GM12878 (cell line): ENCODE data around the gene SPRY1. TPM values are rescaled to one million over a fixed set of nuclear protein-coding genes. Genes with fewer than 3 reads are reported as not detected.

ENCODE experiments used
- ATAC-seq: fragments of 200-7000 bp; cut with Tn5 transposase; 3 replicates; pipeline ENCODE4 v1.9.1; 2020; ENCODE audit warnings: mild to moderate bottlenecking, moderate library complexity
- BruUV-seq: library from RNA; stranded (reverse); fragments of 400-500 nt; replicated peaks from 2 replicates; lab custom pipeline; 2021; lab: Mats Ljungman, UMichigan
- CTCF ChIA-PET: fragments of 300-600 bp; sonication (Branson Sonifier 250); formaldehyde crosslinking; extraction: SDS; loops from one replicate; lab custom pipeline; 2021; ENCODE audit warnings: inconsistent platforms; lab: Yijun Ruan, JAX
- POLR2A ChIA-PET: fragments of 350-600 bp; formaldehyde crosslinking; extraction: SDS; loops from one replicate; lab custom pipeline; 2021; ENCODE audit warnings: inconsistent platforms; lab: Charles Lee
- RAD21 ChIA-PET: fragments of 300-600 bp; sonication (Branson Sonifier 250); formaldehyde crosslinking; loops from one replicate; lab custom pipeline; 2023; ENCODE audit warnings: antibody characterized with exemption; ENCODE audit not compliant: unreplicated experiment; lab: Charles Lee
- SMC1A ChIA-PET: fragments of 300-600 bp; sonication (Branson Sonifier 250); formaldehyde crosslinking; loops from one replicate; lab custom pipeline; 2023; ENCODE audit not compliant: unreplicated experiment, uncharacterized antibody; lab: Charles Lee
- DNase-seq: peaks from one replicate; pipeline ENCODE4 v3.0.0-alpha.2; 2011; ENCODE audit warnings: low read depth, low spot score
- FAIRE-seq: peaks from 3 replicates; lab custom pipeline; 2011; peaks lifted over from hg19 to GRCh38; lab: Jason Lieb, UNC
- H2AFZ ChIP-seq: 2 replicates; pipeline ENCODE4 v1.6.0; 2011; ENCODE audit warnings: low read depth, low read length, control low read depth; ENCODE audit not compliant: control insufficient read depth
- H3K27ac ChIP-seq: 2 replicates; pipeline ENCODE4 v1.5.1; 2011; ENCODE audit warnings: control low read depth; ENCODE audit not compliant: control insufficient read depth, insufficient read depth
- H3K27me3 ChIP-seq, 2 experiments: replicated peaks in 1 of 2; 2 replicates each; pipeline versions ENCODE4 v1.6.0 to v1.6.1; 2011; ENCODE audit warnings: low read length in 1 of 2; ENCODE audit not compliant: control insufficient read depth in 2 of 2, insufficient read depth in 2 of 2
- H3K36me3 ChIP-seq, 2 experiments: 2 replicates each; pipeline ENCODE4 v1.5.1; 2011; ENCODE audit warnings: low read length in 1 of 2; ENCODE audit not compliant: control insufficient read depth in 2 of 2, insufficient read depth in 2 of 2
- H3K4me1 ChIP-seq: 2 replicates; pipeline ENCODE4 v1.6.1; 2011; ENCODE audit warnings: mild to moderate bottlenecking, low read length, moderate library complexity, mixed read lengths; ENCODE audit not compliant: control insufficient read depth, insufficient read depth
- H3K4me2 ChIP-seq: 2 replicates; pipeline ENCODE4 v1.6.0; 2011; ENCODE audit warnings: control low read depth; ENCODE audit not compliant: control insufficient read depth, insufficient read depth
- H3K4me3 ChIP-seq: fragments of 200-600 bp; sonication (generic); 2 replicates; pipeline ENCODE4 v1.5.1; 2016
- H3K79me2 ChIP-seq: 2 replicates; pipeline ENCODE4 v1.6.0; 2011; ENCODE audit warnings: low read length; ENCODE audit not compliant: control insufficient read depth, insufficient read depth
- H3K9ac ChIP-seq: 2 replicates; pipeline ENCODE4 v1.8.0; 2011; ENCODE audit warnings: low read length, control low read depth, mixed read lengths; ENCODE audit not compliant: control insufficient read depth, insufficient read depth
- H3K9me3 ChIP-seq: replicated peaks from 3 replicates; pipeline ENCODE4 v1.5.1; 2011; ENCODE audit warnings: mild to moderate bottlenecking, low read length; ENCODE audit not compliant: control insufficient read depth, insufficient read depth
- H4K20me1 ChIP-seq: 2 replicates; pipeline ENCODE4 v1.6.0; 2011; ENCODE audit not compliant: control insufficient read depth, insufficient read depth
- IRF3 ChIP-seq: fragments of 450-650 bp; IDR thresholded peaks from 2 replicates; pipeline ENCODE4 v1.6.1; 2014; ENCODE audit warnings: mild to moderate bottlenecking
- LARP7 ChIP-seq: fragments of 450-650 bp; IDR thresholded peaks from 2 replicates; pipeline ENCODE4 v1.6.1; 2017; ENCODE audit warnings: mild to moderate bottlenecking
- MAX ChIP-seq: IDR thresholded peaks from 2 replicates; pipeline ENCODE4 v1.6.1; 2012; ENCODE audit warnings: low read depth, low read length, improper control_type of control experiment
- MEF2A ChIP-seq: IDR thresholded peaks from 2 replicates; pipeline ENCODE4 v1.6.1; 2011; ENCODE audit warnings: low read depth, mild to moderate bottlenecking, low read length, moderate library complexity; ENCODE audit not compliant: insufficient read depth
- MYC ChIP-seq: IDR thresholded peaks from 2 replicates; pipeline ENCODE4 v1.6.1; 2011; ENCODE audit warnings: mild to moderate bottlenecking, low read length, moderate library complexity, inconsistent platforms; ENCODE audit not compliant: insufficient read depth, insufficient replicate concordance, insufficient read length, severe bottlenecking
- NR2C1 ChIP-seq: fragments of 450-650 bp; IDR thresholded peaks from 2 replicates; pipeline ENCODE4 v1.6.1; 2017; ENCODE audit warnings: antibody characterized with exemption, mild to moderate bottlenecking, moderate library complexity
- NR2F1 ChIP-seq: fragments of 450-650 bp; conservative IDR thresholded peaks from 2 replicates; pipeline ENCODE4 v1.6.1; 2017; ENCODE audit warnings: mild to moderate bottlenecking
- RFX5 ChIP-seq: IDR thresholded peaks from 2 replicates; pipeline ENCODE4 v1.6.1; 2011; ENCODE audit warnings: low read depth, low read length, improper control_type of control experiment
- SPI1 ChIP-seq: IDR thresholded peaks from 2 replicates; pipeline ENCODE4 v1.6.1; 2011; ENCODE audit warnings: low read depth, mild to moderate bottlenecking, low read length, moderate library complexity, borderline replicate concordance; ENCODE audit not compliant: insufficient read depth
- ZNF207 ChIP-seq: fragments of 450-650 bp; IDR thresholded peaks from 2 replicates; pipeline ENCODE4 v1.6.1; 2014; ENCODE audit warnings: antibody characterized with exemption, mild to moderate bottlenecking, borderline replicate concordance
- WGBS: methylation state at CpG from one replicate; pipeline ENCODE4 v1.1.6; 2016; ENCODE audit warnings: low lambda C conversion rate; ENCODE audit not compliant: insufficient replicate concordance, insufficient coverage; ENCODE audit errors: missing lambda C conversion rate; 5-methylcytosine and 5-hydroxymethylcytosine counted together
- in situ Hi-C: fragments of 300-500 bp; cut with MboI; formaldehyde crosslinking; loops from 9 replicates; pipeline ENCODE4 v1.14.3; 2018; ENCODE audit warnings: mixed read lengths
- intact Hi-C: fragments of 100-400 bp; cut with micrococcal nuclease; formaldehyde crosslinking; loops from one replicate; pipeline ENCODE4 v1.14.2; 2022; ENCODE audit not compliant: unreplicated experiment
- polyA plus RNA-seq, 11 experiments: library from polyadenylated mRNA; depleted of rRNA in 4 of 11; unstranded in 6 of 11; stranded (reverse) in 5 of 11; fragments of >200 nt; fragmentation: Nextera tagmentation in 4 of 11; fragmentation: Illumina TruSeq in 1 of 11; extraction: Ambion mirVana in 4 of 11; extraction: Trizol in 1 of 11; gene quantifications; 1 replicate in 1 of 11; 2 replicates in 10 of 11; pipeline versions ENCODE4 v1.2.1 to v1.2.3, GENCODE V29; 2011 to 2016; ENCODE audit warnings: inconsistent platforms in 2 of 11, missing spikeins in 2 of 11, low read depth in 1 of 11
- total RNA-seq, 4 experiments: library from RNA; depleted of rRNA in 3 of 4; stranded (reverse); fragments of >200 nt in 3 of 4; fragmentation: Illumina TruSeq in 1 of 4; extraction: Trizol in 1 of 4; gene quantifications; 2 replicates each; pipeline versions ENCODE4 v1.2.1 to v1.2.3, GENCODE V29; 2013 to 2021
- TF ChIP-seq, protein P1 (sequence below): IDR thresholded peaks from 2 replicates; pipeline ENCODE4 v1.6.1; 2011; ENCODE audit warnings: low read depth, mild to moderate bottlenecking, low read length, moderate library complexity, borderline replicate concordance; ENCODE audit errors: extremely low read depth
- TF ChIP-seq, protein P2 (sequence below), 3 experiments: IDR thresholded peaks in 2 of 3; conservative IDR thresholded peaks in 1 of 3; 2 replicates each; pipeline ENCODE4 v1.5.1; 2011; ENCODE audit warnings: low read depth in 3 of 3, low read length in 3 of 3, mild to moderate bottlenecking in 3 of 3, control low read depth in 2 of 3, moderate library complexity in 2 of 3, inconsistent platforms in 1 of 3, mixed read lengths in 1 of 3; ENCODE audit not compliant: control insufficient read depth in 2 of 3, insufficient read depth in 1 of 3; ENCODE audit errors: extremely low read depth in 1 of 3
- TF ChIP-seq, protein P3 (sequence below): IDR thresholded peaks from 2 replicates; pipeline ENCODE4 v1.6.1; 2012; ENCODE audit warnings: low read depth, low read length, improper control_type of control experiment

SPRY1 gene
- total and polyA plus RNA-seq, 10 of the 15 experiments (the other 5 are each of a cell fraction or from before 2014, with no cell fraction given) = 0.05 to 5.7 (median 0.23) TPM; not detected in 2

DNA sequence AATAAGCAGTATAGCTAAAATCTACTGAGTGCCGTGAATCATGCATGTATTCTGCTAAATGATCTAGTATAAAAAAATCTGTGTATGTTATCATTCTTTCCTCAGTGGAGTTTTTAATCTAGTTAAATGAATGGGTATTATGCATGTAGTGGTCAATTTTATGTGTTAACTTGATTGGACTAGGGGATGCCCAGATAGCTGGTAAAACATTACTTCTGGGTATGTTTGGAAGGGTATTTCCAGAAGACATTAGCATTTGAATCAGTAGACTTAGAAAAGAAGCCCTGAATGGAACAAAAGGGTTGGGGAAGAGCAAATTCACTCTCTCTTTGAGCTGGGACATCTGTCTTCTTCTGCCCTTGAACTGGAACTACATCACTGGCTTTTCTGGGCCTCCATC is 34.5 kb upstream of the SPRY1 start:
- ChIA-PET POLR2A (interaction anchor here (0.6 kb wide), 1 partner anchor 309 kb away, joined by 7 read pairs; no protein-coding TSS in a partner anchor), RAD21 (no interaction called here), SMC1A (interaction anchor here (0.8 kb wide), 1 partner anchor 10 kb away, joined by 3 read pairs; no protein-coding TSS in a partner anchor), CTCF (interaction anchor here (1.5 kb wide), 1 partner anchor 300 kb away, joined by 3 read pairs; no protein-coding TSS in a partner anchor)
- no TSS peak for BruUV-seq
- no peak overlapping the region for H3K4me2 ChIP-seq
- TF ChIP-seq NR2F1 (no peak), LARP7 (no peak), IRF3 (no peak), SPI1 (no peak), MEF2A (no peak), NR2C1 (no peak), MAX (no peak), ZNF207 (no peak), RFX5 (no peak), MYC (no peak)
- TF ChIP-seq, protein P1, sequence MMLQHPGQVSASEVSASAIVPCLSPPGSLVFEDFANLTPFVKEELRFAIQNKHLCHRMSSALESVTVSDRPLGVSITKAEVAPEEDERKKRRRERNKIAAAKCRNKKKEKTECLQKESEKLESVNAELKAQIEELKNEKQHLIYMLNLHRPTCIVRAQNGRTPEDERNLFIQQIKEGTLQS = no peak
- TF ChIP-seq, protein P2, sequence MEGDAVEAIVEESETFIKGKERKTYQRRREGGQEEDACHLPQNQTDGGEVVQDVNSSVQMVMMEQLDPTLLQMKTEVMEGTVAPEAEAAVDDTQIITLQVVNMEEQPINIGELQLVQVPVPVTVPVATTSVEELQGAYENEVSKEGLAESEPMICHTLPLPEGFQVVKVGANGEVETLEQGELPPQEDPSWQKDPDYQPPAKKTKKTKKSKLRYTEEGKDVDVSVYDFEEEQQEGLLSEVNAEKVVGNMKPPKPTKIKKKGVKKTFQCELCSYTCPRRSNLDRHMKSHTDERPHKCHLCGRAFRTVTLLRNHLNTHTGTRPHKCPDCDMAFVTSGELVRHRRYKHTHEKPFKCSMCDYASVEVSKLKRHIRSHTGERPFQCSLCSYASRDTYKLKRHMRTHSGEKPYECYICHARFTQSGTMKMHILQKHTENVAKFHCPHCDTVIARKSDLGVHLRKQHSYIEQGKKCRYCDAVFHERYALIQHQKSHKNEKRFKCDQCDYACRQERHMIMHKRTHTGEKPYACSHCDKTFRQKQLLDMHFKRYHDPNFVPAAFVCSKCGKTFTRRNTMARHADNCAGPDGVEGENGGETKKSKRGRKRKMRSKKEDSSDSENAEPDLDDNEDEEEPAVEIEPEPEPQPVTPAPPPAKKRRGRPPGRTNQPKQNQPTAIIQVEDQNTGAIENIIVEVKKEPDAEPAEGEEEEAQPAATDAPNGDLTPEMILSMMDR (IDR thresholded peaks at IDR 0.05 in 2 of 3, conservative IDR thresholded peaks at IDR 0.05 in 1 of 3; ENCODE audit: control insufficient read depth in 2 of 3, extremely low read depth in 1 of 3, insufficient read depth in 1 of 3, low read depth in 3 of 3, low read length in 3 of 3) = no peak
- TF ChIP-seq, protein P3, sequence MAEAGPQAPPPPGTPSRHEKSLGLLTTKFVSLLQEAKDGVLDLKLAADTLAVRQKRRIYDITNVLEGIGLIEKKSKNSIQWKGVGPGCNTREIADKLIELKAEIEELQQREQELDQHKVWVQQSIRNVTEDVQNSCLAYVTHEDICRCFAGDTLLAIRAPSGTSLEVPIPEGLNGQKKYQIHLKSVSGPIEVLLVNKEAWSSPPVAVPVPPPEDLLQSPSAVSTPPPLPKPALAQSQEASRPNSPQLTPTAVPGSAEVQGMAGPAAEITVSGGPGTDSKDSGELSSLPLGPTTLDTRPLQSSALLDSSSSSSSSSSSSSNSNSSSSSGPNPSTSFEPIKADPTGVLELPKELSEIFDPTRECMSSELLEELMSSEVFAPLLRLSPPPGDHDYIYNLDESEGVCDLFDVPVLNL = no peak
- H3K27ac ChIP-seq = no peak overlapping the region
- H3K9me3 ChIP-seq = no peaks in the 10 kb centered on the region
- FAIRE-seq (no peak), DNase-seq (no peak), ATAC-seq (no peak)
- H3K36me3 ChIP-seq = no peaks in the 10 kb centered on the region
- no peak overlapping the region for H3K9ac ChIP-seq
- H3K27me3 ChIP-seq = no peaks in the 10 kb centered on the region
- WGBS = 89% methylated on average over 1 of the region's 1 CpG
- H3K79me2 ChIP-seq = no peaks in the 10 kb centered on the region
- intact Hi-C loops (no loop called here), in situ Hi-C loops (no loop called here)
- H4K20me1 ChIP-seq = no peaks in the 10 kb centered on the region
- H3K4me3 ChIP-seq = no peak overlapping the region
- H3K4me1 ChIP-seq = peaks cover 5% of the 10 kb centered on the region
- H2AFZ ChIP-seq = no peak overlapping the region
